Lower lobe of right lung (tissue), 2 donors: ENCODE data around the gene ARL8A. TPM values are rescaled to one million over a fixed set of nuclear protein-coding genes. Genes with fewer than 3 reads are reported as not detected.
A peak's percentile ranks its signal among the peaks of the same experiment; 100 is the strongest.

Experiments used
- ATAC-seq, 2 donors: fragments of 200-7000 bp; cut with Tn5 transposase; one replicate each; pipeline ENCODE4 v1.9.1; 2020 to 2022; ENCODE audit warnings: mild to moderate bottlenecking in 2 of 2, moderate library complexity in 2 of 2
- DNase-seq: peaks from one replicate; pipeline ENCODE4 v3.0.0-alpha.2; 2020
- H3K27ac ChIP-seq: fragments of 200-600 bp; one replicate; pipeline ENCODE4 v1.8.0; 2022
- H3K27me3 ChIP-seq: fragments of 200-600 bp; one replicate; pipeline ENCODE4 v1.8.0; 2022; ENCODE audit warnings: low read depth
- H3K36me3 ChIP-seq: fragments of 200-600 bp; one replicate; pipeline ENCODE4 v1.8.0; 2022; ENCODE audit warnings: mild to moderate bottlenecking
- H3K4me1 ChIP-seq: fragments of 200-600 bp; one replicate; pipeline ENCODE4 v1.8.0; 2022
- H3K4me3 ChIP-seq: fragments of 200-600 bp; one replicate; pipeline ENCODE4 v1.8.0; 2022; ENCODE audit warnings: mild to moderate bottlenecking
- H3K9me3 ChIP-seq: fragments of 200-600 bp; one replicate; pipeline ENCODE4 v1.8.0; 2022
- CTCF ChIP-seq: fragments of 200-600 bp; IDR thresholded peaks from one replicate; pipeline ENCODE4 v1.8.0; 2022; ENCODE audit warnings: antibody characterized with exemption, mild to moderate bottlenecking
- intact Hi-C: fragments of 100-400 bp; cut with DNase I; formaldehyde crosslinking; loops from one replicate; pipeline ENCODE4 v1.11.0; 2022
- total RNA-seq: library from RNA; stranded (reverse); fragmentation: NEBNext Ultra II Directional; extraction: Animal tissue kit (Norgen Biotek cat#: 25700); gene quantifications from one replicate; pipeline ENCODE4 v1.2.1, GENCODE V29; 2021
- donor health status: DM: no; HTN: yes; CAD: no; lungs with severe emphysema.

ARL8A gene
- total RNA-seq, 1 donor from 2014 or later = 98.0 TPM

- TF ChIP-seq CTCF = no peak
- DNase-seq = peak; percentile 53
- Histone ChIP-seq H3K4me3 (no peak overlapping the region), H3K4me1 (peaks cover 13% of the 10 kb centered on the region), H3K27me3 (no peaks in the 10 kb centered on the region), H3K36me3 (no peaks in the 10 kb centered on the region), H3K9me3 (no peaks in the 10 kb centered on the region), H3K27ac (peak overlapping the region; percentile 69)
- peak; percentile 47 to 58 for ATAC-seq
- intact Hi-C loops = no loop called here
Measured at GRCh38 chr1:202107801-202108731, 36.5 kb downstream of the ARL8A start.

DNA sequence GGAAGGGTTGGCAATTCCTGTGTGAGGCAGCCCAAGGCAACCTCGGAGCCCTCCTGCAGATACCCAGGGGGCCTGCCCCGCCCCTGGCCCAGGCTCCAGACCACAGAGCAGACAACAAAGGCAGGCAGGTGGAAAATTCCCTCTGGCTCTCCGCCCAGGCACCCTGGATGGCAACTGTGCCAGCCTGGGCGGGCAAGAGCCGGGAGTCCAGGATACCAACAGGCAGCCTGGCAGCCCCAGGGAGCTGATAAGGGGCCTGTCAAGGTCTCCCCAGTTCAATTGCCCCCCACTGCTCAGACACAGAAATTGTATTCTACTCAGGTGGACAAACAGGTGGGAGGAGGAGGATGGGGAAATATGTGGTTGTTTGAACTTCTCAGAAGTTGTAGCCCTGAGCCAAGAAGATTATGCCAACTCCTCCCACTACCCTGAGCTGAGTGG, 37.2 kb downstream of the ARL8A start:
- no peak for TF ChIP-seq CTCF
- Histone ChIP-seq H3K36me3 (no peaks in the 10 kb centered on the region), H3K27me3 (no peaks in the 10 kb centered on the region), H3K9me3 (no peaks in the 10 kb centered on the region), H3K27ac (peak overlapping the region; percentile 69), H3K4me3 (no peak overlapping the region), H3K4me1 (peaks cover 12% of the 10 kb centered on the region)
- intact Hi-C loops = no loop called here
- ATAC-seq (peak; percentile 72 to 75), DNase-seq (peak; percentile 68)

DNA sequence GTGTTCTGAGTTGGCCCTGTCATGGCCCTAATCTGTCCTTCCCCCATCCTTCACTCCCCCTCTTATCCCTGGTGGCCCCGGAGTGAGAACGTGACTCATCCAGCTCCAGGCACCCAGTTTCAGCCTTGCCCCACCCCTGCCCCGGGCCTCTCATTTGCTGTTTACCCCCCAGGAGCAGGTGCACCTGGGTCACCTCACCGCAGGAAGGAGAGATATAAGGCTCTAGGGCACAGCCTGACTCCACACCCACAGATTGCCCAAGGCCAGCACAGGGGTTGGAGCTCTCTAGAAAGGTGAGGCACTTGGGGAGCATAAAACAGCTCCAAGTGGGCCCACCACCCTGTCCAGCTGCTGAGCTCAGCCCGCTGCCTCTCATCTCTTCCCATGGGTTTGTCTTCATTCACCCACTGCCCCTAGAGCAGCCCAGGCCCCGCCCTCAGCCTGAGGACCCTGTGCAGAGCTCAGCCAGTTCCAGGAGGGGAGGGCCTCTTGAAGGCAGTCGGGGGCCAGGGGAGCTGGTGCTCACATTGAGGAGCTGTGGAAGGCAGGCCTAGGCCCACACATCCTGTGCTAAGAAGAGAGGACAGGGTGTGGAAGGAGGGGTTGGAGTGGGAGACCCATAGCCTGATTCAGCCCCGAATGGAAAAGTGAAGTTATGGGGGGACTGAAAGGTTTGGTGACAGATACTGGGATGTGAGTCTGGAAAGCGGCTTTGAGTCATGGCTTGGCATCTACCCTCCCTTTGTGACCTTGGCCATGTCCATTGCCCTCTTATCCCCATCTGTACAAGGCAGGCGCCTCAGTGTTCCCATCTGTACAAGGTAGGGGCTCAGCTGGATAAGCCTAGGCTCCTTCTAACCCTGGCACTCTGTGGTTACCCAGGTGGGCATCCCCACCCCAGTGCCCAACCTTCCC, 37.9 kb downstream of the ARL8A start:
- Histone ChIP-seq H3K27me3 (no peaks in the 10 kb centered on the region), H3K9me3 (no peaks in the 10 kb centered on the region), H3K4me3 (no peak overlapping the region), H3K27ac (peak overlapping the region; percentile 69), H3K4me1 (peaks cover 12% of the 10 kb centered on the region), H3K36me3 (no peaks in the 10 kb centered on the region)
- ATAC-seq = peak; percentile 77 to 80
- no peak for TF ChIP-seq CTCF
- peak; percentile 76 for DNase-seq
- intact Hi-C loops = no loop called here

DNA sequence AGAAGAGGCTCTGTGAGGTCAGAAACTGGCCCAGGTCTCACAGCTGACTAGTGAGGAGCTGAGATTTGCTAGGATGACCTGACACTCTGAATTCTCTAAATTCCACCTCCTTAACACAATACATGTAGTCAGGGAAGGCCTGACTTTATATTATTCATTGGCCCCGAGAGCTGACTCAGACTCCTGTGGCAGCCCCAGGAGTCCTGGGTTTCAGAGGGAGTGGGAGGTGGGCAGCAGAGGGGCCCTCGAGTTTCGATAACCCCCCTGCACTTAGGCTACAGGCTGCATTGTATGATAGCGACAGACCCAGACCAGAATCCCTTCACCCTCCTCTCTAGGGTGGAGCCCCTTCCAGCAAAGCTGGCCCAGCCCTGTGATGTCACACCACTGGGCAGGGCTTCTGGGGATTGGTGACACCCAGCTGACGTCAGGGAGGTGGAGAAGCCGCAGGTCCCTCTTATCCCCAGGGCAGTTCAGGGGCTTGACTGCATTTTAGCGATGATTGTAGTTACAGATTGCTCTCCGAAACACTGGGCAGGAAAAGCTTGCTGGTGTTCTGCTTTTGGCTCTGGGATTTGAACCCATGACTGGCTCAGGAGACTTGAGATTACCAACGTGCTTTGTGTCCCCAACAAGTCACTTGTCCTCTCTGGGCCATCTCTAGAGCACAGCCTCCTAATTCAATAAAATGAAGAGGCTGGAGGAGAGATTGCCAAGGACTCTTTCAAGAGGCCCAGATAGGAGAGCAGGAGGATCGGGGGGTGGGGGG, 38.8 kb downstream of the ARL8A start:
- H3K9me3 ChIP-seq = no peaks in the 10 kb centered on the region
- peaks cover 12% of the 10 kb centered on the region for H3K4me1 ChIP-seq
- intact Hi-C loops = no loop called here
- ATAC-seq (peak; percentile 42 to 54), DNase-seq (no peak)
- H3K36me3 ChIP-seq = no peaks in the 10 kb centered on the region
- no peak overlapping the region for H3K4me3 ChIP-seq
- TF ChIP-seq CTCF = no peak
- H3K27ac ChIP-seq = peak overlapping the region; percentile 41
- H3K27me3 ChIP-seq = no peaks in the 10 kb centered on the region

GRCh38 chr1:202104073-202104472, 40.5 kb downstream of the ARL8A start:
- Histone ChIP-seq H3K9me3 (no peaks in the 10 kb centered on the region), H3K27ac (no peak overlapping the region), H3K4me1 (peaks cover 12% of the 10 kb centered on the region), H3K4me3 (no peak overlapping the region), H3K36me3 (no peaks in the 10 kb centered on the region), H3K27me3 (no peaks in the 10 kb centered on the region)
- intact Hi-C loops = no loop called here
- ATAC-seq = no peak
- no peak for DNase-seq
- TF ChIP-seq CTCF = no peak
